A172 (cell line): ENCODE results near the gene REXO4. TPM values are rescaled to one million over a fixed set of nuclear protein-coding genes. Genes with fewer than 3 reads are reported as not detected.

ENCODE experiments used
- DNase-seq: peaks from one replicate; pipeline ENCODE4 v3.0.0-alpha.2; 2015; ENCODE audit warnings: low spot score
- total RNA-seq: library from RNA; depleted of rRNA; stranded (reverse); fragments of >200 nt; shearing (Covaris generic); gene quantifications from 2 replicates; pipeline ENCODE4 v1.2.3, GENCODE V29; 2014

REXO4 gene
- total RNA-seq, 1 experiment from 2014 or later = 24.8 TPM

- DNase-seq = peak; percentile 82
These were observed 31.9 kb upstream of the REXO4 start for GRCh38 chr9:133449760-133450159.

GRCh38 chr9:133448487-133448972, 30.7 kb upstream of the REXO4 start:
- no peak for DNase-seq

DNA sequence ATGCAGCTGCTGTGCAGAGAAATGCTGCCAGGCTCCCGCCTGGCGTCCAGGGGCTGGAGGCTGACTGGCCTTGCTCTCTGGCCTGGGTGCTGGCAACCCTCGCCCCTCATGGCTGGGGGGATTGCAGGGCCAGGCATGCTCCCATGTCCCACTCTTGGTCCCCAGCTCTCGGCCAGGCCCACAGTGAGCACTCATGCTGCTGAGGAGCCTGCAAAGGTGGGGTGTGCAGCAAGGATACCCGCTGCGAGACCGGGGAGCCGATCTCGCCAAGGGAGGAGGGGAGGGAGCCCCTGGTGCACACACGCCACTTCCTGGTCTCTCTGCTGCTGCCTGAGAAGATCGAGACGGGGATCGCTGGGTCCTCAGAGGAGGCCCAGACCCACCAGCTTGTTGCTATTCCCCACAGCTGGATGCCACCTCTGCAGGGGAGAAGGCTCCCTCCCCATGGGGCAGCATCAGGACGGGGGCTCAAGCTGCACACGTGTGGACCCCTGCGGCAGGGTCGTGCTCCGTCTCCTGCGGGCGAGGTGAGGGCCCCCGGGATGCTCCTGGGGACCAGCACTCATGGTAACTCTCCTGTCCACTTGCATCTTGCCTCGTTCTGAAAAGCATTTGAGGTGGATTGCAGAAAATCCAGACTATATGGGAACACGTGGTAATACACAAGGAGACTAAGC, 27.6 kb upstream of the REXO4 start:
- DNase-seq = no peak

GRCh38 chr9:133443982-133444381, 26.2 kb upstream of the REXO4 start:
- peak; percentile 52 for DNase-seq

DNA sequence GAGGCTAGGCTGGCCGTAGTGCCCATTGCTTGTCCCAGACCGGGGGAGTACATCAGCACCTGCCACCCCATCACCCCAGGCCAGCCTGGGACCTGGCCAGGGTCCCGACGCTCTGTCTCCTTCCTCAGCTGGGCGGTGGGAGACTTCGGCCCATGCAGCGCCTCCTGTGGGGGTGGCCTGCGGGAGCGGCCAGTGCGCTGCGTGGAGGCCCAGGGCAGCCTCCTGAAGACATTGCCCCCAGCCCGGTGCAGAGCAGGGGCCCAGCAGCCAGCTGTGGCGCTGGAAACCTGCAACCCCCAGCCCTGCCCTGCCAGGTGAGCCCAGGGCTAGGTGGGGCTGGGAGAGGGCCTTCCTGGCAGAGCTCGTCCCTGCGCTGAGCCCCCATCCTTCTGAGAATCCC, 25.4 kb upstream of the REXO4 start:
- DNase-seq = no peak

DNA sequence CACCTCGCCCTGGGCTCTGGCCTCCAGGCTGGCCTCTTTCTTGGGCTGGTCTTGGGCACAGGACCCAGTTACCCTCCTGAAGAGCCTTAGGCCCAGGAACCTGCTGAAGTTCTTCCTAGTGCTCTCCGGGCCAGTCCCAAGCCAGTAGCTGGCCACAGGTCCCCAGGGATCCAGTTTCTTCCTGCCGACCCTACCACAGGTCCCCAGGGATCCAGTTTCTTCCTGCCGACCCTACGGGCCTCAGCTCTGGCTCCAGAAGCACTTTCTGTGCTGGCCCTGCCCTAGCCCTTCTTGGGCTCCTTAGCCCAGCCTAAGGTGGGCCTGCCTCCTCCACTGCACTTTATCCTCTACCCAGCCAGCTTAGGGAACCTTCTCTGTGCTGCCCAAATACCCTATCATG, 23.8 kb upstream of the REXO4 start:
- DNase-seq = no peak

- no peak for DNase-seq
These were observed 23.1 kb upstream of the REXO4 start for GRCh38 chr9:133440874-133441273.

DNA sequence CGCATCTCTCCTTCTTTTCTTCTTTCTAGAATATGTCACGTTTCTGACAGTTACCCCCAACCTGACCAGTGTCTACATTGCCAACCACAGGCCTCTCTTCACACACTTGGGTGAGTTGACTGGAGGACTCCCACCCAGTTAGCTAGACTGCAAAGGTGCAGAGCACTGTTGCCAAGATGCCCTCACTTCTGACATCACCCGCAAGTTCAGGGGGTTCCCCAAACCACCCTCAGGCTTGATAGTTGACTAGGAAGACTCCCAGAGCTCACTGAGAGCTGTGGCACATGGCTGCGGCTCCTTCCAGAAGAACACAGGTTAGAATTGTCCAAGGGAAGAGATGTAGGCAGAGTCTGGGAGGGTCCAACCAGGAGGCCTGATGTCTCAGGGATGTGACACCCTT, 21.5 kb upstream of the REXO4 start:
- DNase-seq = no peak

GRCh38 chr9:133437753-133438531, 20.1 kb upstream of the REXO4 start:
- DNase-seq = no peak

DNA sequence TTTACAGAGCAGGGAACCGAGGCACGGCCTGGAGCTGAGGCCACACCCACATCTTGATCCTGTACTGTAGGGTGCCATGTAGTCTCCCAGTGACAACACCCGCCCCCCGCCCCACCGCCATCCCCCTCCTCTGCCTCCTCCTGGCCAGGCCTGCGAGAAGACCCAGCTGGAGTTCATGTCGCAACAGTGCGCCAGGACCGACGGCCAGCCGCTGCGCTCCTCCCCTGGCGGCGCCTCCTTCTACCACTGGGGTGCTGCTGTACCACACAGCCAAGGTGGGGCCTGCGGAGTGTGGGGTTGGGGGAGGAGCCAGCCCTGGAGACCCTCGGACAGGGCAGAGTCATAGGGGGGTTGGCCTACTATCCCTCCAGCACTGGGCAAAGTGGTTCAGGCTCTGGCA, 18.9 kb upstream of the REXO4 start:
- DNase-seq = no peak

- DNase-seq = no peak
These were observed 15.6 kb upstream of the REXO4 start for GRCh38 chr9:133433351-133433843.

- DNase-seq = no peak
These were observed 12.4 kb upstream of the REXO4 start for GRCh38 chr9:133430244-133430643.

DNA sequence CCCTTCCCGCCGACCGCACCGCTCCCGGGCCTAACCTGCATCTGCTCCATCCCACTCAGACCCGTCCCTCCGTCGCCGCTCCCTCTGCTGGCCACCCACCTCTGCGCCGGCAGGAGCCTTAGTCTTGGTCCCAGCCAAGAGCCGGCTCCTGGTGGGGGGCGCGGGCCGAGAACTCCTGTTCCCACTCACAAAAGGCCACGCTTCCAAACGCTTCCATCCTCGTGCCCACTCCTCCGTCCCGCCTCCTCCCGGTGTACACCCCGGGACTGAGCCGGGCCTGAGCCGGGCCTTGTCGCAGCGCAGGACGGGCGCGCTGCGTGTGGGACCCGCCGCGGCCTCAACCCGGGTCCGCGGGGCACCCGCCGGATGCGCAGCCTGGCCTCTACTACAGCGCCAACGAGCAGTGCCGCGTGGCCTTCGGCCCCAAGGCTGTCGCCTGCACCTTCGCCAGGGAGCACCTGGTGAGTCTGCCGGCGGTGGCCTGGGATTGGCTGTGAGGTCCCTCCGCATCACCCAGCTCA, 11.9 kb upstream of the REXO4 start:
- no peak for DNase-seq

DNA sequence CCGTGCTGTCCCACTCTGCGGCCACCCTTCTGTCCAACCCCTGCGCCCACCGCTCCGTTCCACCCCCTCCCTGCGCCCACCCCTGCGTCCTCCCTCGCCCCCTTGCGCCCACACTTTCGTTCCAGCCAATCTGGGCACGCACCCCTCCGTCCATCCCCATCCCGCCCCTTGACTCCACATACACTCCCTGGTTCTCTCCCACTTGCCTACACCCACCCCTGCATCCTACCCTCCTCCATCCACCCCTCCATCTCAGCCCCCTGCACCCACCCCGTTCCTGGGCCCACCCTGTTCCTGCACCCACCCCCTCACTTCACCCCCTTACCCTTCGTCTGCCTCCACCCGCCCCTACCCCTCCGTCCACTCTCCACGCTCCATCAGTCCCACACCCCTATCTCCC, 11.4 kb upstream of the REXO4 start:
- no peak for DNase-seq

DNA sequence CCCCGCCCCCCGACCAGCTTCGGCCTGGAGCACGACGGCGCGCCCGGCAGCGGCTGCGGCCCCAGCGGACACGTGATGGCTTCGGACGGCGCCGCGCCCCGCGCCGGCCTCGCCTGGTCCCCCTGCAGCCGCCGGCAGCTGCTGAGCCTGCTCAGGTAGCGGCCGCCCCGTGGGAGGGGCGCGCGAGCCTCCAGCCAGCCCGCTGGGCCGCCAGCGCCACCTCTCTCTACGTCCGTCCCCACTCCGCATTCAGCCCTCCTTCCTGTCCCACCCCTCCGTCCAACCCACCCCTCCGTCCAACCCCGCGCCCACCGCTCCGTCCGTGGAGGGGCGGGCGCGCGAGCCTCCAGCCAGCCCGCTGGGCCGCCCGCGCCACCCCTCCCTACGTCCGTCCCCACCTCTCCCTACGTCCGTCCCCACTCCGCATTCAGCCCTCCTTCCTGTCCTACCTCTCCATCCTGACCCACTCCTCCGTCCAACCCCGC, 10.8 kb upstream of the REXO4 start:
- no peak for DNase-seq

- no peak for DNase-seq
These were observed 10.0 kb upstream of the REXO4 start for GRCh38 chr9:133427658-133428348.

DNA sequence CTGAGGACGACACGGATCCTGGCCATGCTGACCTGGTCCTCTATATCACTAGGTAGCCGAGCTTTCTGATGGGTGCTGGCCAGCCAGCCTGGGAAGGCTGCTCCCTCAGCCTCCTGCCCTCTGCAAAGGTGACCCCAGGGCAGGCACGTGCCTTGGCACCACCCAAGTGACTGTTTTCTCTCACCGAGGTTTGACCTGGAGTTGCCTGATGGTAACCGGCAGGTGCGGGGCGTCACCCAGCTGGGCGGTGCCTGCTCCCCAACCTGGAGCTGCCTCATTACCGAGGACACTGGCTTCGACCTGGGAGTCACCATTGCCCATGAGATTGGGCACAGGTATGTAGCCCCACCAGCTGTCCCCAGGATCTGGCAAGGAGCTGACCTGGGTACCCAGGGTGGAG, 8.2 kb upstream of the REXO4 start:
- no peak for DNase-seq

- DNase-seq = no peak
These were observed 7.3 kb upstream of the REXO4 start for GRCh38 chr9:133425049-133425632.

- no peak for DNase-seq
These were observed 6.4 kb upstream of the REXO4 start for GRCh38 chr9:133424187-133424586.

DNA sequence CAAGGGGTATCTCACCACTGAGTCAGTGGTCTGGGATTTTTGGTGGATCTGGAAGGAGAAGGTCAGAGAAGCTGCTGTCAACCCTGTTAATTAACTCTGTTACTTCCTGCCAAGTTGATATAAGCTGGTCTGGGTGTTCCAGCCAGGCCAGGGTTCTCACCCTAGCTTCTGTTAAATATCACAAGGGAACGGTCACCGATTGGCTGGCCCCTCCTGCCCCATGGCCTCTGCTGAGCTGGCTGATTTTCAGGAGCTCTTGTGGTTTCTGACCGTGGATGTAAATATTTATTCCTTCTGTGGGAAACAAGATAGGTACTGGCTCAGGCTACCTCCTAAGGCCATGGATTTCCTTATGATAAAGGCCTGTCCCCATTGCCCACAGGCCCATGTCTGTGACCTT, 5.4 kb upstream of the REXO4 start:
- DNase-seq = no peak

DNA sequence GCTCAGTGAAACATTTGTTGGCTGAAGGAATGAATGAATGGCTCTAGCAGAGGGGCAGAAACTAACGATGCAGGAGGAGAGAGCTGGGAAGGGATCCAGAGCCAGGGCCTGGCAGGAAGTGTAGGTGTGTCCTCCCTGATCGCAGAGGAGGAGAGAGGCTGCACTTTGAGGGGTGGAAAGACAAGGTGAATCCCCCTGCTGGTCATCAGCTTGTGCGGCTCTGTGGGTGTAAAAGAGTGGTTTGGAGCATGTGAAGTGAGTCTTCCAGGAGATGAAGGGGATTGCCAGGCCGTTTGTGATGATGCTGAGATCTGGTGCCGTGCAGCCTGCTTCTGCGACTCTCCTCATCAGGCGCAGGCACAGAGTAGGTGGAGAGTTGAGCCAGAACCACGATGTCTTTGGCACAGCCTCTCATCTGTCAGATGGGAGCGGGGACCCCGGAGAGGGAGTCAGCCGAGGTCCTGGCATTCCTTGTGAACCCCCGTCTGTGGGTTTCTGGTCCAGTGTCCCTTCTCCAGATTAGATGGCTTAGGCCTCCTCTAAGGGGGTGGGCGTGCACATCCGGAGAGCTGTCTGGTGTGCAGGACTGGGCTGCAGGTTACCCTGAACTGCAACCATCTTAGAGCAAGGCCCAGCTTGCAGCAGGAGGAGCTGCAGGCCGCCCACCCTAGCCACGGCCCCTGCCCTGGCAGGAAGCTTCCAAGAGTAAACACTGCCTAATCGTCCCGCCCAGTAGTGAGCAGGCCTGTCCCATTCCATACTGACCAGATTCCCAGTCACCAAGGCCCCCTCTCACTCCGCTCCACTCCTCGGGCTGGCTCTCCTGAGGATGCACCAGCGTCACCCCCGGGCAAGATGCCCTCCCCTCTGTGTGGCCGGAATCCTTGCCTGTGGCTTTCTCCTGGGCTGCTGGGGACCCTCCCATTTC, 4.1 kb upstream of the REXO4 start, which contains the start of gene ADAMTS13:
Gene ADAMTS13, plus strand, starts transcription at position 753 of the 928 bp plus-strand sequence. Its CDS starts 77 bp downstream, at position 830.
- peak; percentile 40 for DNase-seq
